ENCODE data around the gene ZBTB40.
A peak's percentile ranks its signal among the peaks of the same experiment; 100 is the strongest.

ZBTB40 gene

DNA sequence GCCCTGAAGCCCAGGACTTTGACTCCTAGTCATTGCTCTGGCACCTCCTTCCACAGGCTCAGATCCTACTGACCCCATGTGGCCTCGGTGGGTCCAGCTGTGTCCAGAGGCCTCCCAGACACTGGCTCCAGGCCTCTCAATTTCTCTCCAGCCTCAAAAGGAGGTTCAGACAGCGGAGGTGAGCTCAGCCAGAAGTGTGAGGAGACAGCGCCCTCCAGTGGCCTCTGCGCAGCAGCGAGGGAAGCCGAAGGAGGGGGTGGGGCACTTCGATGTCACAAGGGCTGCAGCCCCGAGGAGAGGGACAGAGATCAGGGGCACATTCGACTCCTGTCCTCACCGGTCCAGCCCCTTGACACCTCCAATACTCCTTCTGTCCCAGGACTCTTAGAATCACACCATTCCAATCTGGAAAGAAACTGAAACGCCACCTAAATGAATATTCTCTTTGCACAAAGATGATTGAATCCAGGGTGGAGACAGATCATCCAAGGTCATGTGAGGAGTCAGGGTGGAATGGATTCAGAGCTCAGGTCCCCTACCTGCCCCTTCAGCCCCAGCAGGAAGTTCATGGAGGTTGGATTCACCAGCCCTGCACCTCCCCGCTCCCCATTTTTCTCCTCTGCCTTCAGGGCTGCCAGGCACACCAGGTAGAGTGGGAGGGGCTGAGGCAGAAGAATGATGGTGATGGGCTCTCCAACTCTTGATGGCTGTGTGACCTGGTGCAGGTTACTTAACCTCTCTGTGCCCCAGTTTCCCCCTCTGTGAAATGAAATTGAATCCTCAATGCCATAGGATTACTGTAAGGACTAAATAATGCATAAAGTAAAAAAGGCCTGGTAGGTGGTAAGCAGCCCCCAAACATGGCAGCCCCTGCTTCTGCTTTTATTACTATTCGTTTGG, 34.8 kb upstream of the ZBTB40 start:
- intact Hi-C loops (cut with micrococcal nuclease): loop anchor here (2.0 kb wide), 1 partner anchor 286 kb away; no protein-coding TSS in a partner anchor
- Mint-ChIP-seq H3K27ac (no peak overlapping the region), H3K4me3 (no peak overlapping the region), H3K4me1 (ENCODE audit: low read depth) (no peaks in the 10 kb centered on the region), H3K36me3 (ENCODE audit: low read depth) (no peaks in the 10 kb centered on the region), H3K27me3 (peaks cover 37% of the 10 kb centered on the region), H3K9me3 (no peaks in the 10 kb centered on the region)

DNA sequence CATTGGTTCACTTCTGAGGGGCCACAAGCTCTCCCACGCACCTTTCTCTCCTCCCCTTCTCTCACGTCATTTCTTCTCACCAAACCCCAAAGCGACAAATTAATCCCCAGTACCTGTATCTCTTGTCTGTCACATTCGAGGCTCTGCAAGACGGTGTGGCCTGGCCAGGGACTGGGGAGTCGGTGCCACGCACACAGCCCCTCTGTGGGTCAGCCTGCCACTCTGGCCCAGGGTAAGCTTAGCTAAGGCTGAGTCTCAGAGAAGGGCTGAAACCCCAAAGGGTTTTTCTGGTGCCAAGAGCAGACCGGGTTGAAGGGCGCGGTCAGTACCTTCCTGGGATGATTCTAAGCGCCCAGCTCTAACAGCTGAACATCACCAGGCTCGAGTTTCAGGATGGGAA, 34.2 kb upstream of the ZBTB40 start:
- Mint-ChIP-seq H3K27ac (no peak overlapping the region), H3K36me3 (ENCODE audit: low read depth) (no peaks in the 10 kb centered on the region), H3K4me1 (ENCODE audit: low read depth) (no peaks in the 10 kb centered on the region), H3K4me3 (no peak overlapping the region), H3K27me3 (peaks cover 36% of the 10 kb centered on the region), H3K9me3 (no peaks in the 10 kb centered on the region)
- intact Hi-C loops (cut with micrococcal nuclease): loop anchor here (2.0 kb wide), 1 partner anchor 287 kb away; no protein-coding TSS in a partner anchor

DNA sequence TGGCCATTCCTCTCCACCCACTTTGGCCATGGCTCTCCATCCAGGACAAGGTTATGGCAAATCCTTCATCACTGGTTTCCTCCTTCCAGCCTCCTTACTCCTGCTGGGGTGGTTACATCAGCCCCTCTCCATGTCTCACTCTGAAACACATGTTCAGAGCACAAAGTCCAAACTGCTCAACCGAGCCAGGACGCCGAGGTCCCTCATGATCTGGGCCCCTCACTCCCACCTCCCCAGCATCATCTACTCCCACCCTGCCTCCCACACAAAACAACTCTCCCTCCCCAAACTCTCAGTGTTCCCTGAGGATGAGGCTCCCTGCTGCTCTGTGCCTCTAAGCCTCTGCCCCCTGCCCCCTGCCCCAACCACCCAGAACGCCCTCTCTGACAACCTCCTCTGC, 33.3 kb upstream of the ZBTB40 start:
- Mint-ChIP-seq H3K36me3 (ENCODE audit: low read depth) (no peaks in the 10 kb centered on the region), H3K27me3 (peaks cover 36% of the 10 kb centered on the region), H3K9me3 (no peaks in the 10 kb centered on the region), H3K4me3 (no peak overlapping the region), H3K27ac (no peak overlapping the region), H3K4me1 (ENCODE audit: low read depth) (no peaks in the 10 kb centered on the region)
- intact Hi-C loops (cut with micrococcal nuclease): no loop called here

DNA sequence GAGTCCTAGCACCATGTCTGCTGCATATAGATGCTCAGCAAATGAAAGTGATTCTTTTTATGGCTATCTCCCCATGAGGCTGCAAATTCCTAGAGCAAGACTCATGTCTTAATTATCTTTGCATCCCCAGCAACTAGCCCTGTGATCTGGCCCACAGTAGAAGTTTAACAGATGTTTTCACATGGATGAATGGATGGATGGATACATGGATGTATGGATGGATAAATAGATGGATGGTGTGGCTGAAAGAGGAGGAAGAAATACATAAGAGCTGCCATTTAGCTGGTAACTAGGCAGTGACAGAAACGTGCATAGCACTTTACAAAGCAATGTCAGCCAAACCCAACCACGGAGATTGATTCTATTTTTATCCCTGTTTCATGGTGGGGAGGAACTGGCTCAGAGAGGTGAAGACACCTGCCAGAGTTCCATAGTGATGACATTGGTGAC, 32.7 kb upstream of the ZBTB40 start:
- H3K27ac Mint-ChIP-seq: no peak overlapping the region
- H3K4me1 Mint-ChIP-seq (ENCODE audit: low read depth): no peaks in the 10 kb centered on the region
- H3K9me3 Mint-ChIP-seq: no peaks in the 10 kb centered on the region
- peaks cover 36% of the 10 kb centered on the region for H3K27me3 Mint-ChIP-seq
- intact Hi-C loops (cut with micrococcal nuclease): no loop called here
- H3K36me3 Mint-ChIP-seq (ENCODE audit: low read depth): no peaks in the 10 kb centered on the region
- no peak overlapping the region for H3K4me3 Mint-ChIP-seq

DNA sequence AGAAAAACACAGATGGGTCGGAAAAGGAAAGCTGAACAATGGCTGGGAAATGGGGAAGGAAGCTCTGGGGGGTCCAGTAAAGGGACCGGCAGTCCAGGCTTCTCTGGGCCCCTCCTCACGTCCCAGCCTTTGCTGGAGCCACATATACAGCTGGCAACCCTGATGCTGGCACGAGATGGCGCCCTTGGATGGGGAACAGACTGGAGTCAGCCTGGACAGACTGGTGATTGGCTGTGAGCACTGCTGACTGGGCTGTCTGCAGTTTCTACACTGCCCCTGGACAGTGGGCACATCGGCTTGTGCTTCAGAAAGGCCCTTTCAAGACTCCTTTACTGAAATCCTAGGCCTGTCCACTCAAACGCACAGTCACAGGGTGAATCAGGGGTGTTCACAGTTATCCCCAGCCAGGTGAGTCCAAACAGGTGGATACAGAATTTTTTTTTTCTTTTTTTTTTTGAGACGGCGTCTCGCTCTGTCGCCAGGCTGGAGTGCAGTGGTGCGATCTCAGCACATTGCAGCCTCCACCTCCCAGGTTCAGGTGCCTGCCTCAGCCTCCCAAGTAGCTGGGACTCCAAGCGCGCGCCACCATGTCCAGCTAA, 31.1 kb upstream of the ZBTB40 start:
- no peaks in the 10 kb centered on the region for H3K4me1 Mint-ChIP-seq (ENCODE audit: low read depth)
- intact Hi-C loops (cut with micrococcal nuclease): loop anchor here (1.0 to 5.0 kb wide), 2 partner anchors 222 to 467 kb away; no protein-coding TSS in a partner anchor
- peaks cover 30% of the 10 kb centered on the region for H3K27me3 Mint-ChIP-seq

DNA sequence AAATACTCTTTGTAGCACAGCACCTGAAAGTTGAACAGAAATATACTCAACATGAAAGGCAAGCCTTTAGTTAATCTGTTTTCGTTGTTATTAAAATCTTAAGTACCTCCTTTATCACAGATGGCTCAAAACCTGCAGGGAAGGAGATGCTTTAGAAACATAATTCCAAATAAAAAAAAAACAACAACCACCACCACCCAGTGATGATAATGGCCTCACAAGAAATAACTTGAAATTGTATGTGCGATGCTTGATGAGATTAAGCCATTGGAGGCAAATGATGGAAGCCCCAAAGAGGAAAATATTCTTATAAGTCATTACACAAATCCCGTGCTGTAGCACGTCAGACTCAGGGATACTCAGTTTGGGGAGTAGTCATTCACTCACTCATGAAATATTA, 24.9 kb upstream of the ZBTB40 start:
- Mint-ChIP-seq H3K27me3 (peaks cover 3% of the 10 kb centered on the region), H3K36me3 (ENCODE audit: low read depth) (no peaks in the 10 kb centered on the region), H3K4me1 (ENCODE audit: low read depth) (peaks cover 5% of the 10 kb centered on the region), H3K27ac (no peak overlapping the region), H3K9me3 (no peaks in the 10 kb centered on the region), H3K4me3 (no peak overlapping the region)
- intact Hi-C loops (cut with micrococcal nuclease): no loop called here

More for the DNA sequence above, 31.1 kb upstream of the ZBTB40 start:
- no peak overlapping the region for H3K27ac Mint-ChIP-seq
- no peaks in the 10 kb centered on the region for H3K9me3 Mint-ChIP-seq
- no peak overlapping the region for H3K4me3 Mint-ChIP-seq
- H3K36me3 Mint-ChIP-seq (ENCODE audit: low read depth): no peaks in the 10 kb centered on the region

DNA sequence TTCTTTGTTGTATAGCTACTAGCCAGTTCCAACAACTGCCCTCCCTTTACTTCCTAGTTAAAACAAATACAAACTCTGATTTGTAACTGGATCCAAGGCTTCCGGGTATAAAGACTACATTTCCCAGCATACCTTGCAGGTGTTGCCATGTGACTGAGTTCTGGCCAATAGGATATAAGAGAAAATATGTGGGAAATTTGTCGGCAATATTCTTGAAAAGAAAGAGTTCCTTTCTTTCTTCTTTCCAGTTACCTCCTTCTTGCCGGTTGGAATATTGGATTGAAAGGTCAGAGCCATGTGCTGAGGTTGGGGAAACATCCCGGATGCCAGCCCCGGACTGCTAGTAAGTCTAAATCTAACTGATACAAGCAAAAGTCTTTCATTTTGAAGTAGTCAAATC, 23.0 kb upstream of the ZBTB40 start:
- Mint-ChIP-seq H3K27me3 (peaks cover 3% of the 10 kb centered on the region), H3K27ac (peak overlapping the region; percentile 39), H3K4me1 (ENCODE audit: low read depth) (peaks cover 5% of the 10 kb centered on the region), H3K36me3 (ENCODE audit: low read depth) (no peaks in the 10 kb centered on the region), H3K9me3 (no peaks in the 10 kb centered on the region), H3K4me3 (peak overlapping the region; percentile 68)
- intact Hi-C loops (cut with micrococcal nuclease): no loop called here

DNA sequence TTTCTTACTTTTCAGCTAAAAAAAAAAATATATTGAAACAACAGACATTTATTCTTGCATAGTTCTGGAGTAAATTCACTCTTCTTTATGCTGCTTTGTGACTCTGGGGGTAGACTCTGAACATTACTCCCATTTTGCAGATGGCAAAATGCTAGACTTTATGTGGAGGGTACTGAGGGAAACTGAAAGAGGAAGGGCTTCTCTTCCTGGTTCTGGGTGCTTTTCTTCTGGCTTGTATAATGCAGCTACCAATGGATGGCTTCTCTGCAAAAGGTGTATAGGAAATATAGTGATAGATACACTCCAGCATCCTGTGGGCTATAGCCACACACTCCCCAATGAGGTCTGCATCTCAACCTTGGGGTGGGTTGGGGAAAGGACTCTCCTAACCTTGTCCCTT, 19.7 kb upstream of the ZBTB40 start:
- intact Hi-C loops (cut with micrococcal nuclease): no loop called here
- no peaks in the 10 kb centered on the region for H3K9me3 Mint-ChIP-seq
- H3K27me3 Mint-ChIP-seq: peaks cover 9% of the 10 kb centered on the region
- H3K36me3 Mint-ChIP-seq (ENCODE audit: low read depth): no peaks in the 10 kb centered on the region
- peaks cover 5% of the 10 kb centered on the region for H3K4me1 Mint-ChIP-seq (ENCODE audit: low read depth)
- H3K27ac Mint-ChIP-seq: no peak overlapping the region
- H3K4me3 Mint-ChIP-seq: no peak overlapping the region

DNA sequence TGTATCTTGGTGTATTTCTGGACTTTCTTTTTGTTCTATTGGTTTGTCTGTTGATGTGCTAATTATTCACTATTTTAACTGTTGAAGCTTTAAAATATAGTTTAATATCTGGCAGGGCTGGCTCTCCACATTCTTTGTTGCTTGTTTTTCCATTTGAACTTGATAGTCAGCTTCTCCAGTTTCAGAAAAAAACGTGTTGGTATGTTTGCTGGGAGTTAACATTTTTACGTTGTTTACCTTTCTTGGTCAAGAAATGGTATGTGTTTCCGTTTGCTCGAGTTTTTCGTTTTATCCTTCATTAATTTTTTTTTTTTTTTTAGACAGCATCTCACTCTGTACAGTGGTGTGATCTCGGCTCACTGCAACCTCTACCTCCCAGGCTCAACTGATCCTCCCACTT, 16.9 kb upstream of the ZBTB40 start:
- intact Hi-C loops (cut with micrococcal nuclease): no loop called here
- Mint-ChIP-seq H3K4me3 (no peak overlapping the region), H3K27me3 (peaks cover 6% of the 10 kb centered on the region), H3K4me1 (ENCODE audit: low read depth) (no peaks in the 10 kb centered on the region), H3K36me3 (ENCODE audit: low read depth) (no peaks in the 10 kb centered on the region), H3K9me3 (peaks cover 6% of the 10 kb centered on the region), H3K27ac (no peak overlapping the region)

DNA sequence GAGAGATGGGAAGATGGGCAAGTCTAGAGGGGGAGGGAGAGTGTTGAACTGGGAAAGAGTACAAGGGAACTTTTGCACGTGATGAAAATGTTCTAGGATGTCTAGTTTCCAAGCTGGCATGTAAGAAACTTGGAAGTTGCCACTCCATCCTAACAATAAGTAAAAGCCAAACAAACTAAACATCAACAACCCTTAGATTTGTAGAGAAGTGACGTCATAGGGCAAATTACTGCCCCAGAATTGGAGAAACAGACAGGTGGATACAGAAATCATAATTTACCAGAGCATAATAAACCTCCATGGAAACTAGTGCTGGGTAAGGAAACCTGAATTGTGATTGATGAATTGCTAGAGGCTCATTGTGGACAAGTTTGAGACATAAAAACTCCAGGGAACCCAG, 14.7 kb upstream of the ZBTB40 start:
- intact Hi-C loops (cut with micrococcal nuclease): no loop called here
- Mint-ChIP-seq H3K36me3 (ENCODE audit: low read depth) (no peaks in the 10 kb centered on the region), H3K9me3 (peaks cover 28% of the 10 kb centered on the region), H3K4me1 (ENCODE audit: low read depth) (no peaks in the 10 kb centered on the region), H3K4me3 (no peak overlapping the region), H3K27me3 (peaks cover 6% of the 10 kb centered on the region), H3K27ac (no peak overlapping the region)

DNA sequence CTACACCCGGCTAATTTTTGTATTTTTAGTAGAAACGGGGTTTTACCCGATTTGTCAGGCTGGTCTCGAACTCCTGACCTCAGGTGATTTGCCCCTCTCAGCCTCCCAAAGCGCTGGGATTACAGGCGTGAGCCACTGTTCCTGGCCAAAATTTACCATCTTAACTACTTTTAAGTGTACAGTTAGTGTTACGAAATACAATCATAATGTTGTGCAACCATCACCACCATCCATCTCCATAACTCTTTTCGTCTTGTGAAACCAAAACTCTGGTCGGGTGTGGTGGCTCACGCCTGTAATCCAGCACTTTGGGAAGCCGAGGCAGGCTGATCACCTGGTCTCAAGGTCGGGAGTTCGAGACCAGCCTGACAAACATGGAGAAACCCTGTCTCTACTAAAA, 14.1 kb upstream of the ZBTB40 start:
- no peaks in the 10 kb centered on the region for H3K4me1 Mint-ChIP-seq (ENCODE audit: low read depth)
- H3K36me3 Mint-ChIP-seq (ENCODE audit: low read depth): no peaks in the 10 kb centered on the region
- H3K27ac Mint-ChIP-seq: no peak overlapping the region
- no peak overlapping the region for H3K4me3 Mint-ChIP-seq
- intact Hi-C loops (cut with micrococcal nuclease): no loop called here
- peaks cover 34% of the 10 kb centered on the region for H3K9me3 Mint-ChIP-seq
- peaks cover 9% of the 10 kb centered on the region for H3K27me3 Mint-ChIP-seq

DNA sequence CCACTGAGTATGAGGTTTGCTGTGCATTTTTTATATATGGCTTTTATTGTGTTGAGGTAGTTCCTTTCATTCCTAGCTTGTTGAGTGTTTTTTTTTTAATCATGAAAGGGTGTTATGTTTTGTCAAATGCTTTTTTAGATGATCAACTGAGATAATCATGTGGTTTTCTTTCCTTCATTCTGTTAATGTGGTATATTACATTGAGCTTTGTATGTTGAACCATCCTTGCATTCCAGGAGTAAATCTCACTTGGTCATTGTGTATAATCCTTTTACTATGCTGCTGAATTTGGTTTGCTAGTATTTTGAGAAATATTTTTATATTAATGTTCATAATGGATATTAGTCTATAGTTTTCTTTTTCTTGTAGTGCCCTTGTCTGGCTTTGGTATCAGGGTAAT, 11.1 kb upstream of the ZBTB40 start:
- peaks cover 7% of the 10 kb centered on the region for H3K27me3 Mint-ChIP-seq
- H3K9me3 Mint-ChIP-seq: peaks cover 34% of the 10 kb centered on the region
- peaks cover 6% of the 10 kb centered on the region for H3K4me1 Mint-ChIP-seq (ENCODE audit: low read depth)
- no peak overlapping the region for H3K27ac Mint-ChIP-seq
- H3K36me3 Mint-ChIP-seq (ENCODE audit: low read depth): no peaks in the 10 kb centered on the region
- intact Hi-C loops (cut with micrococcal nuclease): no loop called here
- H3K4me3 Mint-ChIP-seq: no peak overlapping the region

DNA sequence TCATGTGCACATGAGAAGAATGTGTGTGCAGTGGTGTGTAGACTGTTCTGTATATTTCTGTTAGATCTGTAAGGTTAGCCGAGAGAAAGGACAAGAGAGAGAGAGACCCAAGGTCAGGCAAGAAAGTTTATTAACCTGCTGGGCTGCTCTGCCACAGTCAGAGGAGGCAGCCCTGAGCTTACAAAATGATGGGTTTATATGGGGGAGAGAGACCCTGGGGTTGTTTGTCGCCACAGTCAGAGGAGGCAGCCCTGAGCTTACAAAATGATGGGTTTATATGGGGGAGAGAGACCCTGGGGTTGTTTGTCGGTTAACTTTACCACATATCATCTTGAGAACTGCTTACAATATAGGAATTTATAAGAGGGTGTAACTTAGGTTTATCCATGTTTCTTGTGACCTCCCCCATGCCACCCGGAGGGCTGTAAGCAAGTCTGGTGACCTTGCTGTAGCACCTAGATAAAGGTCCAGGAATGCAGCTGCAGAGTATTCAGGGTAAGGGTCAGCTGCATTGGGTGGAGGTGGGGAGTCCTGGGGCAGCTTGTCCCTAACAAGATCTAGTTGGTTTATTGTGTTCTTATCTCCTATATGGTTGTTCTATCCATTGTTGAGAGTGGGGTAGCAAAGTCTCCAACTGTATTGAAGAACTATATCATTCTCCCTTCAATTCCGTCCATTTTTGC, 9.3 kb upstream of the ZBTB40 start:
- Mint-ChIP-seq H3K4me1 (ENCODE audit: low read depth) (peaks cover 6% of the 10 kb centered on the region), H3K27me3 (peaks cover 17% of the 10 kb centered on the region), H3K27ac (no peak overlapping the region), H3K4me3 (no peak overlapping the region), H3K9me3 (peaks cover 34% of the 10 kb centered on the region), H3K36me3 (ENCODE audit: low read depth) (no peaks in the 10 kb centered on the region)
- intact Hi-C loops (cut with micrococcal nuclease): no loop called here

DNA sequence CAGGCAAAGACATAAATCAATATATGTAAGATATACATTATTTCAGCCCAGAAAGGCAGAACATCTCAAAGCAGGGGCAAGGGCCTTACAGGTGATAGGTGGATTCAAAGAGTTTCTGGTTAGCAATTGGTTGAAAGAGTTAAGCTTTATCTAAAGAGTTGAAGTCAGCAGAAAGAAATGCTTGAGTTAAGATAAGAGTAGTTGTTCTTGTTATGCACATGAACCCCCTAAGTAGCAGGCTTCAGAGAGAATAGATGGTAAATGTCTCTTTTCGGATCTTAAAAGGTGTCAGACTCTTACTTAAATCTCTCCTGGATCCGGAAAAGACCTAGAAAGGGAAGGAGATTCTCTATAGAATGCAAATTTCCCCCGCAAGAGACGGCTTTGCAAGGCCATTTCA, 8.3 kb upstream of the ZBTB40 start:
- Mint-ChIP-seq H3K27ac (no peak overlapping the region), H3K4me1 (ENCODE audit: low read depth) (peaks cover 6% of the 10 kb centered on the region), H3K9me3 (peaks cover 34% of the 10 kb centered on the region), H3K36me3 (ENCODE audit: low read depth) (no peaks in the 10 kb centered on the region), H3K4me3 (no peak overlapping the region), H3K27me3 (peaks cover 17% of the 10 kb centered on the region)
- intact Hi-C loops (cut with micrococcal nuclease): no loop called here

Data from dendritic cell treated with granulocyte-macrophage colony-stimulating factor and Interleukin-4, amounts not matched to agents 40 ng/mL and 50 ng/mL, for 4 days (primary cell).